ENCODE data around the gene DUSP12. TPM values are rescaled to one million over a fixed set of nuclear protein-coding genes. Genes with fewer than 3 reads are reported as not detected.

DUSP12 gene
- total RNA-seq, 1 experiment from 2014 or later = 31.6 TPM

DNA sequence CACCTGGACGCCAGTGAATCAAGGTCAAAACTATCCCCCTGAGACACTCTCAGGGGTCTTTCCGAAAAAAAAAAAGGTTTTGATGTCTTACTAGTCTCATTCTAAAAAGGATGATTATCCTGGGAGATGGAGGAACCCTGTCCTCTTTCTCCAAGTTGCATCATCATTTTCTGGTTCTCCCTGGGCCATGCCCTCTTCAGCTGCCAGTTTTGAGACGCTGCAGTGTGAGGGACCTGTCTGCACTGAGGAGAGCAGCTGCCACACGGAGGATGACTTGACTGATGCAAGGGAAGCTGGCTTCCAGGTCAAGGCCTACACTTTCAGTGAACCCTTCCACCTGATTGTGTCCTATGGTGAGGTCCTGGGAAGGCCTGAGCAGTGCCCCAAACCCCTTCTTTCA lies 39.0 kb upstream of the DUSP12 start:
- no peaks in the 10 kb centered on the region for H3K9me3 ChIP-seq (ENCODE audit: control insufficient read depth in 1 of 2, insufficient read depth in 1 of 2, low read depth in 1 of 2, low read length in 2 of 2)
- ChIA-PET CTCF (no interaction called here), POLR2A (no interaction called here), RAD21 (ENCODE audit: low non-redundant PET in 1 of 2, low total read pairs in 2 of 2, uncharacterized antibody in 2 of 2, unreplicated experiment in 2 of 2) (no interaction called here)
- BruUV-seq (replicated peaks) = no TSS peak
- intact Hi-C loops (cut with micrococcal nuclease) = no loop called here
- no peaks in the 10 kb centered on the region for H3K9me2 ChIP-seq (ENCODE audit: insufficient read depth)
- H3K4me2 ChIP-seq (ENCODE audit: low read length) = no peak overlapping the region
- H3K4me1 ChIP-seq (ENCODE audit: control insufficient read depth in 1 of 2, insufficient read depth in 2 of 2, low read length in 2 of 2) = peaks cover 0 to 11% of the 10 kb centered on the region in 2 experiments; a peak in 2 of 4 replicates
- H3K27ac ChIP-seq (ENCODE audit: low read depth, low read length) = no peak overlapping the region
- no peaks in the 10 kb centered on the region for H4K20me1 ChIP-seq (ENCODE audit: insufficient read depth)
- no peak for ATAC-seq
- H3K79me2 ChIP-seq (ENCODE audit: insufficient read depth, low read length) = no peaks in the 10 kb centered on the region
- H2AFZ ChIP-seq (ENCODE audit: low read depth, low read length, poor library complexity, severe bottlenecking) = no peak overlapping the region
- no peak for DNase-seq (ENCODE audit: low read depth, low spot score)
- H3K27me3 ChIP-seq (ENCODE audit: insufficient read depth, low read length) = no peaks in the 10 kb centered on the region
- no peak for TF ChIP-seq FOSL1 (IDR thresholded peaks at IDR 0.05; ENCODE audit: low read depth)
- TF ChIP-seq POLR2AphosphoS5 (IDR thresholded peaks at IDR 0.05; ENCODE audit: low read depth, low read length) = no peak
- no peak for TF ChIP-seq JUND (IDR thresholded peaks at IDR 0.05)
- TF ChIP-seq, protein P1, sequence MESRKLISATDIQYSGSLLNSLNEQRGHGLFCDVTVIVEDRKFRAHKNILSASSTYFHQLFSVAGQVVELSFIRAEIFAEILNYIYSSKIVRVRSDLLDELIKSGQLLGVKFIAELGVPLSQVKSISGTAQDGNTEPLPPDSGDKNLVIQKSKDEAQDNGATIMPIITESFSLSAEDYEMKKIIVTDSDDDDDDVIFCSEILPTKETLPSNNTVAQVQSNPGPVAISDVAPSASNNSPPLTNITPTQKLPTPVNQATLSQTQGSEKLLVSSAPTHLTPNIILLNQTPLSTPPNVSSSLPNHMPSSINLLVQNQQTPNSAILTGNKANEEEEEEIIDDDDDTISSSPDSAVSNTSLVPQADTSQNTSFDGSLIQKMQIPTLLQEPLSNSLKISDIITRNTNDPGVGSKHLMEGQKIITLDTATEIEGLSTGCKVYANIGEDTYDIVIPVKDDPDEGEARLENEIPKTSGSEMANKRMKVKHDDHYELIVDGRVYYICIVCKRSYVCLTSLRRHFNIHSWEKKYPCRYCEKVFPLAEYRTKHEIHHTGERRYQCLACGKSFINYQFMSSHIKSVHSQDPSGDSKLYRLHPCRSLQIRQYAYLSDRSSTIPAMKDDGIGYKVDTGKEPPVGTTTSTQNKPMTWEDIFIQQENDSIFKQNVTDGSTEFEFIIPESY (IDR thresholded peaks at IDR 0.05; ENCODE audit: extremely low read depth, insufficient replicate concordance, low read length) = no peak
- TF ChIP-seq RAD21 (IDR thresholded peaks at IDR 0.05; ENCODE audit: low read depth) = no peak
- TF ChIP-seq ZFX (IDR thresholded peaks at IDR 0.05) = no peak
- TF ChIP-seq CEBPB (IDR thresholded peaks at IDR 0.05; ENCODE audit: low read depth) = peak; percentile 30; the same call in 1 of the 2 replicates
- no peak for TF ChIP-seq SIN3A (IDR thresholded peaks at IDR 0.05; ENCODE audit: low read depth)
- H3K9ac ChIP-seq (ENCODE audit: low read length) = no peak overlapping the region
- H3K4me3 ChIP-seq (replicated peaks in 1 of 2; ENCODE audit: low read depth in 1 of 2, low read length in 2 of 2) = no peak overlapping the region
- H3K36me3 ChIP-seq (ENCODE audit: control insufficient read depth in 1 of 2, insufficient read depth in 2 of 2, low read length in 2 of 2) = no peaks in the 10 kb centered on the region

DNA sequence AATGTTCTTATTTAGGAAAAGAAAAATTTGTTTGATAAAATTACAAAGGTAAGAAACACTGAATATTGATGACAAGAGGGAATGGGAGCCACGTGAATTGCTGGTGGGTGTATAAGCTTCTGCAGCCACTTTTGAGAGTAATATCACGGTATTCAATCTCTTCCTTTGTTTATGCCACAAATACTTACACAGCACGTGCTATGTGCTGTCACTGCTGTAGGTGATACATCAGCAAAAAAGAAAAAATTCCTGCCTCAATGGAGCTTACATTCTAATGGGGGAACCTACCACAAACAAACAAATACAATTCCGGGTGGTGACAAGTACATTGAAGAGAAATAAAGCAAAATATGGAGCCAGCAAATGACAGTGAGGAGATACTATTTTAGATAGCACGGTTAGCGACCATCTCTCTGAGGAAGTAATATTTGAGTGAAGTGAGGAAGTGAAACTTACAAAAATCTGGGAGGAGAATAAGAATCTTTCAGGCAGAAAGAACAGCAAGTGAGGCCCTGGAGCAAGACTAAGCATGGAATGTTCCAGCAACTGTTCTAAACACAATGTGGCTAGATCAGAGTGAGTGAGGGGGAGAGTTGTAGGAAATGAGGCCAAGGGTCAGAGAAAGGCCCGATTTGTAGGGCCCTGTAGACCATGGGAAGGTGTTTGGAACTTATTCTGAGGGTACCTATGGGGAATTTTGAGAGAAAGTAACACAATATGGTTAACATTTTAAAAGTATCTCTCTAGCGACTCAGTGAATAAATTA lies 30.8 kb upstream of the DUSP12 start:
- Histone ChIP-seq H3K9ac (ENCODE audit: low read length) (no peak overlapping the region), H3K9me3 (ENCODE audit: control insufficient read depth in 1 of 2, insufficient read depth in 1 of 2, low read depth in 1 of 2, low read length in 2 of 2) (no peaks in the 10 kb centered on the region), H3K4me1 (ENCODE audit: control insufficient read depth in 1 of 2, insufficient read depth in 2 of 2, low read length in 2 of 2) (peaks cover 7 to 28% of the 10 kb centered on the region in 2 experiments), H4K20me1 (ENCODE audit: insufficient read depth) (no peaks in the 10 kb centered on the region), H3K27ac (ENCODE audit: low read depth, low read length) (no peak overlapping the region), H3K9me2 (ENCODE audit: insufficient read depth) (no peaks in the 10 kb centered on the region), H3K27me3 (ENCODE audit: insufficient read depth, low read length) (no peaks in the 10 kb centered on the region), H3K4me3 (replicated peaks in 1 of 2; ENCODE audit: low read depth in 1 of 2, low read length in 2 of 2) (no peak overlapping the region), H3K79me2 (ENCODE audit: insufficient read depth, low read length) (no peaks in the 10 kb centered on the region), H3K4me2 (ENCODE audit: low read length) (no peak overlapping the region), H3K36me3 (ENCODE audit: control insufficient read depth in 1 of 2, insufficient read depth in 2 of 2, low read length in 2 of 2) (no peaks in the 10 kb centered on the region), H2AFZ (ENCODE audit: low read depth, low read length, poor library complexity, severe bottlenecking) (no peak overlapping the region)
- DNase-seq (ENCODE audit: low read depth, low spot score) (no peak), ATAC-seq (no peak)
- intact Hi-C loops (cut with micrococcal nuclease) = no loop called here
- ChIA-PET POLR2A (no interaction called here), CTCF (no interaction called here), RAD21 (ENCODE audit: low non-redundant PET in 1 of 2, low total read pairs in 2 of 2, uncharacterized antibody in 2 of 2, unreplicated experiment in 2 of 2) (no interaction called here)
- no TSS peak for BruUV-seq (replicated peaks)
- no peak for TF ChIP-seq POLR2AphosphoS5 (IDR thresholded peaks at IDR 0.05; ENCODE audit: low read depth, low read length)
- TF ChIP-seq SRF (IDR thresholded peaks at IDR 0.05; ENCODE audit: low read depth) = no peak
- no peak for TF ChIP-seq CBX3 (IDR thresholded peaks at IDR 0.05; ENCODE audit: low read depth)
- no peak for TF ChIP-seq CTCF (IDR thresholded peaks at IDR 0.05 in 2 of 3, conservative IDR thresholded peaks at IDR 0.05 in 1 of 3; ENCODE audit: borderline replicate concordance in 1 of 3, insufficient read depth in 1 of 3, low read depth in 2 of 3, low read length in 2 of 3)
- TF ChIP-seq CEBPB (IDR thresholded peaks at IDR 0.05; ENCODE audit: low read depth) = no peak

All from HCT116 (cell line).